C1 segment of cervical spinal cord (tissue), 14 donors: ENCODE results near the gene LMO1.

ENCODE experiments used
- DNase-seq, 14 donors: peaks; one replicate each; lab custom pipeline; 2025; lab: John Stamatoyannopoulos, UW

LMO1 gene

DNA sequence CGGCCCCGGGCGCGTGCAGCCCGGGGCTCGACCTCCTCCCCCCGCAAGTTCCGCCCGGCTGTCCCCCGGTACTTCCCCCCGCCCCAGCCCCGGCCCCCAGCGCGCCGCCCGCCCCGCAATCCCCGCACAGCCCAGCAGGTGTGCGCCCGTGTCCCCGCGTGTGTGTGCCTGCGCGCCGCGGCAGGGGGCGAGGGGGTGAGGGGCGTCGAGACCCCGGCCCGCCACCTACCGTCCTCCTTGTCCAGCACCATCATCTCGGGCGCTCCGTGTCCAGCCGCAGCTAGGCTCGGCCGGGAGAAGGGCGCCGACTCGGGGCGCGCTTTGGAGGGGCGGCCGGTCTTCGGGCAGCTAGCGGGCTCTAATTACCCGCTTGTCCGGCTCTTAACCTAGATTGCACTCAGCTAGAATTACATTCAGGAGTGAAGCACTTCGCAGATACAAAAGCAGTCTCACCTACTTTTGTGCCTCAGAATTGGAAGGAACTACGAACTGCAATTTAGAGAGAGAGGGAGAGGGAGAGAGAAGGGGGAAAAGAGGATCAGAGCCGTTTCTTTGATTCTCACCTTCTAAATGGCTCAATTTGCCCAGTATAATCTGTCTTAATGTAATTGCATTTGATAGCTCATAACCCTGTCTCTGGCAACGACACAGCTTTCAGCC is 439 bp downstream of the LMO1 start:
- DNase-seq, result peak in 2 of 14 donors; percentile 13 to 43

- peak in 4 of 14 donors; percentile 21 to 46 (median 40) for DNase-seq
These were observed 1.0 kb downstream of the LMO1 start for GRCh38 chr11:8262552-8263108.

DNA sequence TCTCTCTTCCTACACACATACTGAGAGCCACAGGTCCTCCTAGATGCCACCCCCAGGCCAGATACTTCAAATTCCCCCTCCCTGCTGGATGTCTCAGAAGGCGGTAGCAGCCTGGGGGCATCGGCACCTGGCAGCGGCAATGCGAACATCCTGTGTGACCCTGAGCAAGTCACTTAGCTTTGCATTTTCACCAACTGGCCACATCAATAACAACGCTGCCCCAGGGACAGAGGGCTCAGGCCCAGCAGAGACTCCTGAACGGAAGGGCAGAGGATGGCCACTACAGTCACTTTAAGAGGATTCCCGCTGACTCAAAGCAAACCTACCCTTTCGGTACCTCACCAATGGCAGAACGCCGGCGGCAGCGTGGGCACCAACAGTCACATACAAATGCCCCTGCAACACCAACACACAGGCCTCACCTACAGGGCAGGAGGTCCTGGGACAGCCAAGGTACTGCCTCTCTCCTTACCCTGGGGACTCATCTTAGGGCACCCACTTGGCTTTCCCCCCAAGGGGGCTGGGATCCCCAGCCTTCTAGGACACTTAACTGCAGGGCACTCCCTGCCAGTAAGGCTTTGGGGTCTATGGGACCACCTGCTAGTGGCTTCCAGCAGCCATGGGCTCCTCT is 1.6 kb downstream of the LMO1 start:
- DNase-seq, result no peak

- DNase-seq, result no peak
These were observed 2.4 kb downstream of the LMO1 start for GRCh38 chr11:8261291-8261690.

- no peak for DNase-seq
These were observed 3.3 kb downstream of the LMO1 start for GRCh38 chr11:8260202-8260966.

DNA sequence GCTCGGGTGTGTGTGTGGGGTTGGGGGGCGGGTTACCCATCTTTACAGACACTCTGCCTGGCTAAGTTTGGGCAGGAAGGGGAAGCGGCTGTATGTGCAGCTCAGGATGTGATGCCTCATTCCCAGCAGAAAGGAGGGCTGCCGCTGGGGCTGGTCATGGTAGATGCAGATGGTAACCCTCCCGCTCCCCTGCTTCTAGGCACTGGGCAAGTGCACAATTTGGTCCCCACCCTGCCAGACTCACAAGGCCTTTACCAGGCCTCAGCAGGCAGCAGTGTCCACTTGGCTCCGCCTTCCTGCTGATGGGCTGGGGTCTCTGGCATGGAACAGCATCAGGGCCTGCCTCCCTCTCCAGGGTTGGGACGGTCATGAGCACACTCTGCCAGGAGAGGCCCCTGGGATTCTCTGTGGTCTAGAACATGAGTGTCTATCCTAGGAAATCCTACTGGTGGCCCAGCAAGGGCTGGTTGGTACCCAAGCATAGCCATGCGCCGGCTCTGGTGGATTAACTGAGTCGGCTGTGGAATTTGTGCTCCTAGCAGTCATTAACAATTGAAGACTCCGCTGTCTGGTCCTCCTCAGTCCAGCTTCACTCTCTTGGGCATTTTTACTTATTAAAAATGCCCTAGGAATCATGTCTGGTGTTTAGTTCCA is 4.2 kb downstream of the LMO1 start:
- peak in 1 of 14 donors; percentile 12 for DNase-seq

DNA sequence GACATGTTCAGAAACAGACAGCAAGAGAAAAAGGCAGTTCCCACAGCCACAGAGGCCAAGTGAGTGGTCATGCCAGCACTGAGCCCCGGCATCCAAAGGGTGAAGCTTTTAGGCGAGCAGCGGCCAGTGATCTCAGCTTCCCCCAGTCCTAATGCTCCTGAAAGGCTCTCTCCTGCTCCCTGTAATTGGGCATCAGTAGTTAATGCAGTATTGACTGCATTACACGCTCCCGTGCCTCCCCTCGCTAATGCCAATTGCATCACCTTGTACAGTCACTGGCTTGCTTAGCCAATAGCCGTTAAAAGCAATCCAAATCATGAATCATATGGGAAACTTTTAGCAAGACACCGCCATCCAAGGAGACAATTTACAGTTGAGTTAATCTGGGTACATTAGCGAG is 4.9 kb downstream of the LMO1 start:
- peak in 1 of 14 donors; percentile 46 for DNase-seq

DNA sequence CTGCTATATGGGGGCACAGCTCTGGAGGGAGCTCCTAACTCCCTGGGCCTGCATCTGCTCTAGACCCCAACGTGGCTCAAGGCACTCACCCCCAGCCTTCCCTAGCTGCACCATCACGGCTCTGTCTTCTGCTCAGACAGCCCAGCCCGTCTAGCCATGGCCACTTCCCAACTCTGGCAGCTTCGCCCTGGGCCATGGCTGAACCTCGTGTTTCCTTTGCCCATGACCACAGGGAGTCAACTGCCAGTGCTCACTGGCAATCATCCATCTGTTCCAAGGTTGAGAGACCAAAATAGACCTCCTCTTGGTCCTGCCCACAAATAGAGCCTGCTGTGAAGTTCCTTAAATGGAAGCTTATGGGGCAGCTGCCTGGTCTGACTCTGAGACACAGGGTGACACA is 5.4 kb downstream of the LMO1 start:
- peak in 8 of 14 donors; percentile 20 to 71 (median 42) for DNase-seq

DNA sequence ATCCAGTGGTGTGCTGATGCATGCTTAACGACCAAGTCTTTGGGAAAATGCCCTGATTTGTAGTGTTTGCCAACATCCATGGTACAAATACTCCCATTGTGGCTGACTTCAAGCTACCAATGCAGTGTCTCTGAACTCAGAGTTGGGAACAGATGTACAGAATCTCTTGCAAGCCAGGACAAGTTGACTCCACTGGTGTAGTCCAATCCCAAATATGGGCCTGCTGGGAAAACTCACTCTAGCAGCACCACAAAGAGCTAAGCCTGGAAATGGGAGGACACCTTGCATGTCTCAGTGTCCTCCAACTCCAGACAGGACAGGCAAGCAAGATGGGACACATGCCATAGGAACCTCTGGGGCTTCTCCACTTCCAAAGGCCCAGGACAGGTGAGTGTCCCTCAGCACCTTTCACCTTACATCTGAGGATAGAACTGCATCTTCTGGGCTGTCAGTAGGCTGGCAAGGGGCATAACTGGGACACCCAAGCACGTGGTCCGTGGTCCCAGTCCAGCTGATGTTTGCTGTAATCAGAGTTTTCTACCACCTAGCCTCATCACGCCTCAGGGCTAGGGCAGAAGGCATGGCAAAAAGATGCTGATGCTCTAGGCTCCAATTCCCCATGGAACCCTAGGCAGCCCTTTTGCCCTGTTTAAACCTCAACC is 6.5 kb downstream of the LMO1 start:
- DNase-seq, result no peak

GRCh38 chr11:8256271-8257002 is 7.2 kb downstream of the LMO1 start:
- DNase-seq, result no peak

GRCh38 chr11:8253566-8253965 is 10.1 kb downstream of the LMO1 start:
- DNase-seq, result no peak

DNA sequence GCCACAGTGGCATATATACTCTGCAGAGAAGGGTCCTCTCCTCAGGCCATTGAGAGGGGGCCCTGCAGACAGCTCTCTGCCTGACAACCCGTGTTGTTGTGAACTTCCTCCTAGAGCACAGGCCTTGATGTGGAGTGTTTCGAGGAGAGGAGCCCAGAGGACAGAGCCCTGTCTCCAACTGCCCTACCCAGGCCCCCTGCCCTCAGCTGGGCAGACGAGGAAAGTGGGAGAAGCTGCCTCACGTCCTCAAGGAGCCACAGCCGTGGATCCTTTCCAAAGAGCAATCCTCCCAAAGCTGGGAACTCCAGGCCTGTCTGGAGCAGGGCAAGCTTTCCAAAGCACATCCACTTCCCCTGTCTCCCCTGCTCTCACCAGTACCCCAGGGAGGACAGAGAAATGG is 10.7 kb downstream of the LMO1 start:
- DNase-seq, result no peak

DNA sequence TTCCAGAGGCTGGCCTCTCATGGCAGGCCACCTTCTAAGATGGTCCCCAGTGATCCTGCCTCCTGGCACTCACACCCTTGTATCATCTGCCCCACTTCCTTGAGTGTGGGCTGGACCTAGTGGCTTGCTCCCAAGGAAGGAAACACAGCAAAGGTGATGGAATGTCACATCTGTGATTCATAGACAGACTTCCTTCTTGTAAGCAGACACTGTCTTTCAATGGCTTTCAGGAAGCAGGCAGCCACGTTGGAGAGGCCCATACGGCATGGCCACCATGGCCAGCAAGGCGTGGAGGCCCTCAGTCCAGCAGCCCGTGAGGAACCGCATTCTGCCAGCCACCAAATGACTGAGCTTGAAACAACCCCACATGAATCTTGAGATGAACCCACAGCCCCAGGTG is 11.3 kb downstream of the LMO1 start:
- no peak for DNase-seq

- DNase-seq, result no peak
These were observed 11.9 kb downstream of the LMO1 start for GRCh38 chr11:8251616-8252295.

- DNase-seq, result no peak
These were observed 12.6 kb downstream of the LMO1 start for GRCh38 chr11:8250981-8251615.

DNA sequence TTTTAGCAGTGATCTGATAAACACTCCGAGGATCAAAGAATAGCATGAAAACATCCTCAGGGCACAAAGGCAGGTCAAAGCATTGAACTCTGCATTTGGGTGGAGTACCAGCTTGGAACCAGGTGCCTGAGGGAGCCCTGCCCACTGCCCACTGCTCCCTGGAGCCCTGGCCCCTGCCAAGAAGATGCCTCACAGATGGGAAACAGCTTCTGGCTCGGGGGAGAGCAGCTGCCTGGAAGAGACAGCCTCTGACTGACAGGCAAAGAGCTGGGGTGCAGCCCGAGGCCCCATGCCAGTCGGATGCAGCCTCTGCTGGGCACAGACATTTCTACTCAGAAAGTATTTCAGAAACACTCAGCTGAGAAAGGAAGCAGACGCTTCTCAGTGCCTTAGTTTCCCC is 13.2 kb downstream of the LMO1 start:
- no peak for DNase-seq

DNA sequence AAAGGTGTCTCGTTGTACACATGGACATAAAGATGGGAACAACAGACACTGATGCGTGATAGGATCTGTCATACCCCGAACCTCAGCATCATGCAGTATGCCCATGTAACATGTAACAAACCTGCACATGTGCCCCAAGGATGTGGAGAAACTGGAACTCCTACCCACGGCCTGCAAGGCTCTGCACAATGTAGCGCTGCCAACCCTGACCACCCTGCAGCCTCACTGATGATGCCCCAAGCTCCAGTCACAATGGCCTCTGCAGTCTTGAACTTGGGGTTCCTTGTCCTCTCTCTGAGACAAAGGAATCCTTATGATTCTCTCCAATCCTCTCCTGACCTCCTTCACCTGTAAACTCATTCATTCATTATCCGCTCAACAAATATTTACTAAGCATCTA is 14.2 kb downstream of the LMO1 start:
- no peak for DNase-seq

GRCh38 chr11:8248786-8249185 is 14.9 kb downstream of the LMO1 start:
- DNase-seq, result no peak

DNA sequence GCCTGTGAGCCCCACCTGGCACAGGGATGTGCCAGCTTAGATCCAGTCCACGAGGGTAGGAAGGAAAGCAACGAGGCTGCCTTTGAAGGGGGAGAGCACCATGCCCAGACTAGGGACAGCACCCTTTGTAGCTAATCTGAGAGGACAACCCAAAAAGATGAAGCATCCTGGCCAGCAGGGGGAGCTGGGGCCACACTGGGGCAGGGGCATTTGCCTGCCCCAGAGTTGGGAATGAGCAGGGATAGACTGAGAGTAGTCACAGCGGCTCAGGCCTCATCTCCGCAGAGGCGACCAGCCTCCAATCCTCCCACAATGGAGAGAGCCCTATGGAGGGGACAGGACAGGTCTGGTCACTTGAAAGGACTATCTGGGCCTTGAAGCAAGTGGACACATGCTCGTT is 16.4 kb downstream of the LMO1 start:
- no peak for DNase-seq

- no peak for DNase-seq
These were observed 20.2 kb downstream of the LMO1 start for GRCh38 chr11:8243458-8243857.
